GM12872 (cell line): ENCODE data around the gene ERC2.

ENCODE experiments used
- TF ChIP-seq, protein P1 (sequence below): IDR thresholded peaks from 3 replicates; pipeline ENCODE4 v1.5.1; 2011; ENCODE audit warnings: low read depth, mild to moderate bottlenecking, low read length, moderate library complexity; ENCODE audit not compliant: insufficient read depth

Gene ERC2

DNA sequence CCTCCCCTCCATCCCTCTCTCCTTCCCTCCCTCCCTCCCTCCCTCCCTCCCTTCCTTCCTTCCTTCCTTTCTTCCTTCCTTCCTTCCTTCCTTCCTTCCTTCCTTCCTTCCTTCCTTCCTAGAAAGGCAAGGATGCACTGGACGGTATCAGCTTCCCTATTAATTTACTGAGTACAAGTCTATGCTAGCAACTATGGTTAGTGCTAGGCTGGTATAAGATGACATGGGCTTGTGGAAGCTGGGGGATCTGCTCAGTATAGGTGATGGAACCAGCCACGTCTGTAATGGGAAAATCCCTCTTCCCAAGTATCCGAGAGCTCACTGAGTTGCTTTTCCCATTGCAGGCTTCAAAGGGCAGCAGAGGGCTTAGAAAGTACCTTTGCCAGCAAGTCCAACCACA, 884.8 kb downstream of the ERC2 start:
- TF ChIP-seq, protein P1, sequence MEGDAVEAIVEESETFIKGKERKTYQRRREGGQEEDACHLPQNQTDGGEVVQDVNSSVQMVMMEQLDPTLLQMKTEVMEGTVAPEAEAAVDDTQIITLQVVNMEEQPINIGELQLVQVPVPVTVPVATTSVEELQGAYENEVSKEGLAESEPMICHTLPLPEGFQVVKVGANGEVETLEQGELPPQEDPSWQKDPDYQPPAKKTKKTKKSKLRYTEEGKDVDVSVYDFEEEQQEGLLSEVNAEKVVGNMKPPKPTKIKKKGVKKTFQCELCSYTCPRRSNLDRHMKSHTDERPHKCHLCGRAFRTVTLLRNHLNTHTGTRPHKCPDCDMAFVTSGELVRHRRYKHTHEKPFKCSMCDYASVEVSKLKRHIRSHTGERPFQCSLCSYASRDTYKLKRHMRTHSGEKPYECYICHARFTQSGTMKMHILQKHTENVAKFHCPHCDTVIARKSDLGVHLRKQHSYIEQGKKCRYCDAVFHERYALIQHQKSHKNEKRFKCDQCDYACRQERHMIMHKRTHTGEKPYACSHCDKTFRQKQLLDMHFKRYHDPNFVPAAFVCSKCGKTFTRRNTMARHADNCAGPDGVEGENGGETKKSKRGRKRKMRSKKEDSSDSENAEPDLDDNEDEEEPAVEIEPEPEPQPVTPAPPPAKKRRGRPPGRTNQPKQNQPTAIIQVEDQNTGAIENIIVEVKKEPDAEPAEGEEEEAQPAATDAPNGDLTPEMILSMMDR = no peak

DNA sequence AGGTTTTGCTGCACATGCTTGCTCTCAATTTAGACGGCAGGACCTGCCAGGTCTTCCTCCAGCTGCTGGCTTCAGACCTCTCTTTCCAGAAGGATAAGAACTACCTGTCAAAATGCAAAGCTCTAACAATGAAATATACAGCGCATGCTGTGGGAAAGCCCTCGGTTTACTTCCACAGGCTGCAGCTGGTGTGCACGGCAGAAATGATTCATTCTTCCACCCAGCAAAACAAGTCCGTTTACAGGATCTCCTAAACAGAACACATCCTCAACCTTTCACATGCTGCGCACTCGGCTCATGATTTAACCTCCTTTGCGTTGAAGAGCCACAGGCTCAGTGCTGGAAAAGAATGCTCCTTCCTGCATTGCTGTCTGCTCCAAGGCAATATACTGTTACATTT, 888.8 kb downstream of the ERC2 start:
- TF ChIP-seq, protein P1 = no peak

DNA sequence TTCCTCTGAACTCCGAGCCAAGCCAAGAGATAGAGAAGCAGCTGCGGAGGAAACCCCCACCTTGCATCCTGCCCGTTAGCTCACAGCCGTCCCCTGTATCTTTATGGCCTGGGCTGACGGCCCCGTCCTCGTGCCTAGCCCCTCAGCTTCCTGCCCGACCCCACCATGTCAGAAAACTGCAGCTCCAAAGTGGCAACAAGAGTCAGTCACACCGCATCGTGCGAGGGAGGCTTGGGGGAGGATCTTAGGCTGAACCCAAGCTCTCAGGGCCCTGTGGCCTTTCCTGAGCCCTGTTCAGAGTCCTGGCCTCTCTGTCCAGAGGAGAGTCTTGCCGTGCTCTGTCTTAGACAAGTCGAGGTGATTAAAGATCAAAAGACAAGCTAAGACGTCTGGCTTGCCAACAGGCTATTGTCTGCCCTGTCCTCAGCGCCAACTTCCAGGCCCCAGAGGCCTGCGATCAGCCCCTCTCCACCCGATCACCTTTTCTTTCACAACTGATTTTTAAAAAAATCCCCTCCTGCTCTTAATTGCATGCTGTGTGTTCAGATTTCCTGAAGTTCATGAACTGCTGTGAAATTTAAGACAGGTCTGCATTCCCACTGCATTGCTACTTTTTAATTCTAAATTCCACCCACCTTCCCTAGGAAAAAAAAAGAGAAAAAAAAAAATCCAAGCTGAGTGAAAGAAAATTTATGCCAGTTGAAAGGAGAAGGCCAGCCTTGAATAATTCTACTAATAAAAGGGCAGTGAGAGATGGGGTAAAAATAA, 891.5 kb downstream of the ERC2 start:
- TF ChIP-seq, protein P1 = no peak

DNA sequence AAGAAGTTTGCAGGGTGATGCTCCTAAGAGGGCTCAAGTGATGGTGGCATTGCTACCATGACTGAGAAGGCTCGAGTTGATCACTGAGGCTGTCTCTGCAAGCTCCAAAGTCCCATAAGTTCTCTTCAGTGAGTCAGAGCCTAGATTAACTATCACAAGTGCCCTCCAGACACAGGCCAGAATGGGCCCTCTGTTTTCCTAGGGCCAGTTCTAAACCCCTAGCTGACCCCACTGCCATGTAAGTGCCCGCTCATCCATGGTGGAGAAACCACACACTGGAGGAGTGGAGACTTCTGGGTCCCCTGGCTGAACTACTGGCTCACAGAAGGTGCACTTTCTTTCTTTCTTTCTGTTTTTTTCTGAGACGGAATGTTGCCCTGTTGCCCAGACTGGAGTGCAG, 893.6 kb downstream of the ERC2 start:
- TF ChIP-seq, protein P1 = no peak

DNA sequence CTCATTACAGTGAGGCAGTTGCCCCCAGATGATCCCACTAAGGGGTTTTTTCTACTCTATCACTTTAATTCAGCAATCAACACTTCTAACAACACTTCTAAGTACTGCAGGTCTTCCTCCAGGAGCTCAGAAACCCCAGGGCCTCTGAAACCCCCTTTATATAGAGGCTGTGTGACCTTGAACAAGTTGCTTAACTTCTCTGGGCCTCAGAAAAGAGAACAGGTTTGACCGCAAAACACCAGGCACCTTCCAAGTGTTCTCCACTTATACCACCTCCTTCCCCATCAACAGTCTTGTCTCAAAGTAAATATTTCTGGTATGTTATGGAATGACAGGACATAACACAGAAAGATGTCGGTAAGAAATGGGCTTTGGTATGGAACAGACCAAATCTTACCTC, 895.5 kb downstream of the ERC2 start:
- TF ChIP-seq, protein P1 = no peak

DNA sequence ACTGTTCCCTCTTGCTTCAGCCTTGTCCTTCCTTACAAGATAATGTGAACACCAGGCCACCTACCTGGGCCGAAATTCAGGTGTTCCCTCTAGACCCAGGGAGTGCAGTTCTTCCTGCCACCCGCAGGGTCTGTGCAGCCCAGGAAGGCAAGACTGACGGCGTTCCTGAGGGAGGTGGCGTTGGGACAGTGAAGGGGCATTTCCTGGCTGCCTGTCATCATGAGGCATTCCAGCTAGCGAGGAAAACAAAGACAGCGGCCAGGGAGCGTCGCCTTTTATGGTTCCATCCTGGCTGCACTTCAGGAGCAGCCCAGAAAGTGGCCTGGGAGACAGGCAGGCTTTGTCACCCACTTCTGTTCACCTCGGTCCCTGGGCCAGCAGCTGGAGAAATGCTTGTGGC, 896.4 kb downstream of the ERC2 start:
- TF ChIP-seq, protein P1 = no peak

DNA sequence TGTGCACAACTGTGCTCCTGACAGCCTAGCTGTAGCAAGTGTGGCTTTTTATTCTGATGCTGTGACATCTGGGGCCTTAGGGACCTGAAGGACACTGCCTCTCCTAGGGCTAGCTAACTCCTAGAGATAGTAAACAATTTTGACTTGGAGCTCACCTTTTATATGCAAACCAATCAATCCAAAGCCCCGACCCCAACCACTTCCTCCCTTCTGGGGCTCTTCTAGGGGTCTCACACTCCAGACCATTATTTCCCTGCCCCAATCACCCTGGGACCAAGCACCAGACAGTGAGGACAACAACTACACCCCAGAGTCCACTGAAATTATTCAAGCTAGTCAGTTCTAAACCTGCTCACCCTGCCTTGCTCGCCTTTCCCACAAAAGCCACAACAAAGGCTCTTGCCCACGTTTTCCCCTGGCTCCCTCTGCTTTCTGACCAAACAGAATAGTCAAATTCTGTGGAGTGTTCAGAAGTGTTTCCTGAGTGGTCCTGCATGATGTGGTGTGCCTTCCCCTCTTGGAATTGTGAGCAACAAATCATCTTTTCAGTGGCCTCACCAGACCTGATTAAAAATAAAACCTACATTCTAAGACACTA, 897.0 kb downstream of the ERC2 start:
- TF ChIP-seq, protein P1 = no peak
